Measurements from ENCODE around the gene SMYD3. TPM values are rescaled to one million over a fixed set of nuclear protein-coding genes. Genes with fewer than 3 reads are reported as not detected.
"Not testable (repeated sequence)": the region's sequence is repeated elsewhere in the genome, so short reads cannot be mapped to it uniquely, and the experiment has no call there.

The SMYD3 gene
- total RNA-seq, 1 donor from 2014 or later = 35.4 TPM

DNA sequence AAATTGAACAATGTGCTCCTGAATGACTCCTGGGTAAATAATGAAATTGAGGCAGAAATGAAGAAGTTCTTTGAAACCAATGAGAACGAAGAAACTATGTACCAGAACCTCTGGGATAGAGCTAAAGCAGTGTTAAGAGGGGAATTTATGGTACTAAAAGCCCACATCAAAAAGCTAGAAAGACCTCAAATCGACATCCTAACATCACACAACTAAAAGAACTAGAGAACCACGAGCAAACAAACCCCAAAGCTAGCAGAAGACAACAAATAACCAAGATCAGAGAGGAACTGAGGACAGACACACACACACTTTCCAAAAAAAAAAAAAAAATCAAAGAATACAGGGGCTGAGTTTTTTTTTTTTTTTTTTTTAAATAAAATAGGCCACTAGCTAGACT lies 564.2 kb downstream of the SMYD3 start:
- no peak for DNase-seq
- TF ChIP-seq, protein P1, sequence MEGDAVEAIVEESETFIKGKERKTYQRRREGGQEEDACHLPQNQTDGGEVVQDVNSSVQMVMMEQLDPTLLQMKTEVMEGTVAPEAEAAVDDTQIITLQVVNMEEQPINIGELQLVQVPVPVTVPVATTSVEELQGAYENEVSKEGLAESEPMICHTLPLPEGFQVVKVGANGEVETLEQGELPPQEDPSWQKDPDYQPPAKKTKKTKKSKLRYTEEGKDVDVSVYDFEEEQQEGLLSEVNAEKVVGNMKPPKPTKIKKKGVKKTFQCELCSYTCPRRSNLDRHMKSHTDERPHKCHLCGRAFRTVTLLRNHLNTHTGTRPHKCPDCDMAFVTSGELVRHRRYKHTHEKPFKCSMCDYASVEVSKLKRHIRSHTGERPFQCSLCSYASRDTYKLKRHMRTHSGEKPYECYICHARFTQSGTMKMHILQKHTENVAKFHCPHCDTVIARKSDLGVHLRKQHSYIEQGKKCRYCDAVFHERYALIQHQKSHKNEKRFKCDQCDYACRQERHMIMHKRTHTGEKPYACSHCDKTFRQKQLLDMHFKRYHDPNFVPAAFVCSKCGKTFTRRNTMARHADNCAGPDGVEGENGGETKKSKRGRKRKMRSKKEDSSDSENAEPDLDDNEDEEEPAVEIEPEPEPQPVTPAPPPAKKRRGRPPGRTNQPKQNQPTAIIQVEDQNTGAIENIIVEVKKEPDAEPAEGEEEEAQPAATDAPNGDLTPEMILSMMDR (IDR thresholded peaks at IDR 0.05; ENCODE audit: partially characterized antibody, unreplicated experiment) = no peak
- Mint-ChIP-seq H3K27ac (ENCODE audit: unreplicated experiment) (no peak overlapping the region), H3K4me3 (ENCODE audit: unreplicated experiment) (no peak overlapping the region), H3K36me3 (ENCODE audit: unreplicated experiment) (peaks cover 10% of the 10 kb centered on the region), H3K4me1 (ENCODE audit: low read depth, unreplicated experiment) (peaks cover 4% of the 10 kb centered on the region), H3K27me3 (ENCODE audit: unreplicated experiment) (no peaks in the 10 kb centered on the region), H3K9me3 (ENCODE audit: unreplicated experiment) (no peaks in the 10 kb centered on the region)

DNA sequence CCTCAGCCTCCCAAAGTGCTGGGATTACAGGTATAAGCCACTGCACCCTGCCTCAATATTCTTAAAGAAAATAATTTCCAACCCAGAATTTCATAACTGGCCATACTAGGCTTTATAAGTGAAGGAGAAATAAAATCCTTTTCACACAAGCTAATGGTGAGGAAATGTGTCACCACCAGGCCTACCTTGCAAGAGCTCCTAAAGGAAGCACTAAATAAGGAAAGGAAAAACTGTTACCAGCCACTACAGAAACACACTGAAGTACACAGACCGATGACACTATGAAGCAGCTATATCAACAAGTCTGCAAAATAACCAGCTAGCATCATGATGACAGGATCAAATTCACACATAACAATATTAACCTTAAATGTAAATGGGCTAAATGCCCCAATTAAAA lies 565.3 kb downstream of the SMYD3 start:
- not testable (repeated sequence) for H3K4me1 Mint-ChIP-seq (ENCODE audit: low read depth, unreplicated experiment); DNase-seq; H3K4me3 Mint-ChIP-seq (ENCODE audit: unreplicated experiment); H3K27me3 Mint-ChIP-seq (ENCODE audit: unreplicated experiment); H3K9me3 Mint-ChIP-seq (ENCODE audit: unreplicated experiment); H3K27ac Mint-ChIP-seq (ENCODE audit: unreplicated experiment)
- H3K36me3 Mint-ChIP-seq (ENCODE audit: unreplicated experiment) = peaks cover 10% of the 10 kb centered on the region

DNA sequence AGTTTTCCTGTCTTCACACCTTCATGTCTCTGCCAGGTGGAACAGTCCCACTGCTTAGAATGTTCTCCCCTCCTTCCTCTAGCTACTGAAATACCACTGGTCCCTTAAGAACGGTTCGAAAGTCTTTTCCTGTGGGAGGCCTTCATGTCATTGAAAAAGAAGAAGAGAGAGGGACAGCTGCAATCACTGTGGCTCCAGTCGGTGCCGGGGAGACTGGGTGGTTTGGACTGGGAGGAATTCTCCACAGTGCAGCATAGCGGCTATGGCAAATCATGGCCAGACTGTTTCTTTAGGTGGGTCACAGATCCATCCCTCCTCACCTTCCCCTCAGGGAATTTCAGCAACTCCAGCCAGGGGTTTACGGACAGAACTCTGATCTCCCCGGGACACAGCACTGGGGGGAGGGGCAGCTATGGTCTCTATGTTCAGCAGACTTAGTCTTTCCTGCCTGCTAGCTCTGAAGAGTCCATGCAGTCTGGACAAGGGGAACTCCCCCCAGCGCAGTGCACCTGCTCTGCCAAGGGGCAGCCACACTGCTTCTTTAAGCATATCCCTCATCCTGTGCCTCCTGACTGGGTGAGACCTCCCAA lies 567.2 kb downstream of the SMYD3 start:
- no peaks in the 10 kb centered on the region for H3K9me3 Mint-ChIP-seq (ENCODE audit: unreplicated experiment)
- no peak for DNase-seq

DNA sequence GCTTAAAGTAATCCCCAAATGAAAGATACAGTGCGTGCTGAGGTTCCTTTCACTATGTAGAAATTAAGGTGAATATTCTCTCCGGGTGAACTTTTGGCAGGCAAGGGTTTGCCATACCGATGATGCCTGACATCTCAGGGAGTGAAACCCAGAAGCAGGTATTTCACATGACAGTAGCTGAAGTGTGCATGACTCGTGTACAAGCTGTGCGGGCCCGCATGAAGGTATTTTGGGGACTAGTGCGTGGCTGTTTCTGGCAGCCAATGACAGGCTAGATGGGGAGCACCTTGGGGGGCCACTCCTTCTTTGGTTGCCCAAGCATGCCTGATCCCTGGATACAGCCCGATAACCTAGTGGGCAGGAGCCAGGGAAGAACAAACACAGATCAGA lies 569.0 kb downstream of the SMYD3 start:
- Mint-ChIP-seq H3K4me3 (ENCODE audit: unreplicated experiment) (no peak overlapping the region), H3K27ac (ENCODE audit: unreplicated experiment) (no peak overlapping the region), H3K36me3 (ENCODE audit: unreplicated experiment) (no peaks in the 10 kb centered on the region), H3K9me3 (ENCODE audit: unreplicated experiment) (no peaks in the 10 kb centered on the region), H3K27me3 (ENCODE audit: unreplicated experiment) (no peaks in the 10 kb centered on the region), H3K4me1 (ENCODE audit: low read depth, unreplicated experiment) (peaks cover 8% of the 10 kb centered on the region)
- DNase-seq = no peak
- TF ChIP-seq, protein P1 (IDR thresholded peaks at IDR 0.05; ENCODE audit: partially characterized antibody, unreplicated experiment) = no peak

More for the DNA sequence above, 567.2 kb downstream of the SMYD3 start:
- TF ChIP-seq, protein P1 (IDR thresholded peaks at IDR 0.05; ENCODE audit: partially characterized antibody, unreplicated experiment) = no peak
- H3K36me3 Mint-ChIP-seq (ENCODE audit: unreplicated experiment) = peaks cover 5% of the 10 kb centered on the region
- H3K4me1 Mint-ChIP-seq (ENCODE audit: low read depth, unreplicated experiment) = peaks cover 4% of the 10 kb centered on the region
- H3K4me3 Mint-ChIP-seq (ENCODE audit: unreplicated experiment) = no peak overlapping the region
- no peak overlapping the region for H3K27ac Mint-ChIP-seq (ENCODE audit: unreplicated experiment)
- H3K27me3 Mint-ChIP-seq (ENCODE audit: unreplicated experiment) = no peaks in the 10 kb centered on the region

DNA sequence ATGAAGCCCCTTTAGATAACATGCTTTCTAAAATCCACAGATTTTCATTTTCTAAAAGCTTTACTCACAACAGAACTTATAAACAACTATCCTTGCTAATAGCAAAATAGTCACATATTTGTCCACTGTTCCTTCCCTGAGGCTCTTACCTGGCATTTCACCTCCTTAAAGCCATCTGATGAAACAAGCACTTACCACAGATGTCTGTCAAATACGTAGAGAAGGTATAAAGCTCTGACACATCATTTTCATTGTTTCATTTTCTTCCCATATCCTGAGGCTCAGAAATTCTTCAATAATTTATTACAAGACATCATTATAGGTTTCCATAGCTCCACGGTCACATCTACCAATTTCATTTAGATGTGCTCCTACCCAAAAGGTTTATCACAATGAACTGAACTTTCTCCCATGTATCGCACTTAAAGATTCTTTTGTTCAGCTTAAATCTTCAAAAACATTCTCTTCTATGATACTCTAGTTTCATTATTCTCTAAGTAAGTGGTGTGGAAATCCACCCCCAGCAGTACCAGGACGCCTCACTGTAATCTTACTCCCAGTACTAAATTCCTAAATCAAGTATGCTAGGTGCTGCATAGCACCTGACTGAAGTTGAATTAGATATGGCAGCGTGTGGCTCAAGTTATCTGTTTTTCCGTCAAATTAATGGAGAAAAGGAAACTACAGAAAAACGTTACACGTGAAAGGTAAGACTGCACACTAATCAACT lies 569.6 kb downstream of the SMYD3 start:
- H3K36me3 Mint-ChIP-seq (ENCODE audit: unreplicated experiment) = no peaks in the 10 kb centered on the region
- H3K4me1 Mint-ChIP-seq (ENCODE audit: low read depth, unreplicated experiment) = peaks cover 8% of the 10 kb centered on the region
- no peak overlapping the region for H3K27ac Mint-ChIP-seq (ENCODE audit: unreplicated experiment)
- no peaks in the 10 kb centered on the region for H3K27me3 Mint-ChIP-seq (ENCODE audit: unreplicated experiment)
- H3K4me3 Mint-ChIP-seq (ENCODE audit: unreplicated experiment) = no peak overlapping the region
- no peaks in the 10 kb centered on the region for H3K9me3 Mint-ChIP-seq (ENCODE audit: unreplicated experiment)
- DNase-seq = no peak
- TF ChIP-seq, protein P1 (IDR thresholded peaks at IDR 0.05; ENCODE audit: partially characterized antibody, unreplicated experiment) = no peak
